ENCODE data around the gene ANKRD11. TPM values are rescaled to one million over a fixed set of nuclear protein-coding genes. Genes with fewer than 3 reads are reported as not detected.

Gene ANKRD11
- total RNA-seq, 4 donors from 2014 or later = 67.0 to 107 (median 88.9) TPM

DNA sequence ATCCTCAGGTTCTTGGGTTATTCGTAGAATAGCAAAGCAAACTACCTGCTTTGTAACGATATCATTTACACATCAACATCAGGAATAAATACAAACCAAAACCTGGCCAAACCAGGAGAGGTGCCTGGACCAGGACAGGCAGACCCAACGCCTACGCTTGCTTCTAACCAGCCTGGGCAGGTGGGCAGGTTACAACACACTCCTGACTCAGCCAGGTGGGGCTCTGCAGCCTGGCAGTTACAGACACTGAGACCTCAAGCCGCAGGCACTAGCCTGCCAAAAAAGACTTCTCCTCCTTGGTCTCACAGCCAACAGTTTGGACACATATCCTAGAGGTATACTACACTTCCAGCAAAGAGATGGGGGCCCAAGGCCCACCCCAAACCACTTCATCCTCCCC, 14.0 kb downstream of the ANKRD11 start:
- TF ChIP-seq POLR2A (IDR thresholded peaks at IDR 0.05) (no peak), EP300 (IDR thresholded peaks at IDR 0.05) (no peak), POLR2AphosphoS5 (IDR thresholded peaks at IDR 0.05) (no peak)
- TF ChIP-seq, protein P1, sequence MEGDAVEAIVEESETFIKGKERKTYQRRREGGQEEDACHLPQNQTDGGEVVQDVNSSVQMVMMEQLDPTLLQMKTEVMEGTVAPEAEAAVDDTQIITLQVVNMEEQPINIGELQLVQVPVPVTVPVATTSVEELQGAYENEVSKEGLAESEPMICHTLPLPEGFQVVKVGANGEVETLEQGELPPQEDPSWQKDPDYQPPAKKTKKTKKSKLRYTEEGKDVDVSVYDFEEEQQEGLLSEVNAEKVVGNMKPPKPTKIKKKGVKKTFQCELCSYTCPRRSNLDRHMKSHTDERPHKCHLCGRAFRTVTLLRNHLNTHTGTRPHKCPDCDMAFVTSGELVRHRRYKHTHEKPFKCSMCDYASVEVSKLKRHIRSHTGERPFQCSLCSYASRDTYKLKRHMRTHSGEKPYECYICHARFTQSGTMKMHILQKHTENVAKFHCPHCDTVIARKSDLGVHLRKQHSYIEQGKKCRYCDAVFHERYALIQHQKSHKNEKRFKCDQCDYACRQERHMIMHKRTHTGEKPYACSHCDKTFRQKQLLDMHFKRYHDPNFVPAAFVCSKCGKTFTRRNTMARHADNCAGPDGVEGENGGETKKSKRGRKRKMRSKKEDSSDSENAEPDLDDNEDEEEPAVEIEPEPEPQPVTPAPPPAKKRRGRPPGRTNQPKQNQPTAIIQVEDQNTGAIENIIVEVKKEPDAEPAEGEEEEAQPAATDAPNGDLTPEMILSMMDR (IDR thresholded peaks at IDR 0.05) = no peak
- 60 to 81% methylated on average over 1 to 3 of the region's 5 CpGs for WGBS, 2 donors (ENCODE audit: low coverage in 1 of 2)
- no peaks in the 10 kb centered on the region for H3K36me3 ChIP-seq
- ATAC-seq = no peak
- H3K9me3 ChIP-seq = no peaks in the 10 kb centered on the region
- no peaks in the 10 kb centered on the region for H3K27me3 ChIP-seq
- no peak overlapping the region for H3K27ac ChIP-seq
- H3K4me1 ChIP-seq = peaks cover 0 to 94% (median 24%) of the 10 kb centered on the region in 3 donors
- H3K4me3 ChIP-seq = no peak overlapping the region

DNA sequence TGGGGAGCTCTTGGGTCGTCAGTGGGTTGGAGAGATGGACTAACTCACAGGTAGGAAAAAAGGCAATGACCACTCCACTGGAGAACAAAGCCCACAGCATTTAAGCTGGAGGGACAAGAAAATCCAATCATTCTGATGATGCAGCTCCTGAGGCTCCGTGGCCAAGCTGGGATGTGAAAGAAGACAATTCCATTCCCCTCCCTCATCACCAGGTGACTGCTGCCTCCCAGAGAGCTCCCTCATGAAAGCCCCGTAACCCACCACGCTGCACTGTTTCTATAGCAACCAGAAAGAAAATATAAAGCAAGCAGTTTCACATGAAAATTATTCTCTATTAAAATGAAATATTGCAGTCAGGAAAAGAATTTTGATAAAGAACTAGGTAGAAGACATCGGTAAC, 15.2 kb downstream of the ANKRD11 start:
- Histone ChIP-seq H3K9me3 (no peaks in the 10 kb centered on the region), H3K27ac (no peak overlapping the region), H3K36me3 (no peaks in the 10 kb centered on the region), H3K27me3 (no peaks in the 10 kb centered on the region), H3K4me3 (no peak overlapping the region), H3K4me1 (peaks cover 0 to 91% (median 22%) of the 10 kb centered on the region in 3 donors)
- ATAC-seq = no peak
- TF ChIP-seq, protein P1 (IDR thresholded peaks at IDR 0.05) = no peak
- TF ChIP-seq POLR2A (IDR thresholded peaks at IDR 0.05) (no peak), POLR2AphosphoS5 (IDR thresholded peaks at IDR 0.05) (no peak), EP300 (IDR thresholded peaks at IDR 0.05) (no peak)
- 44 to 57% methylated on average over 4 of the region's 5 CpGs for WGBS, 2 donors (ENCODE audit: low coverage in 1 of 2)

- H3K9me3 ChIP-seq = no peaks in the 10 kb centered on the region
- WGBS, 2 donors (ENCODE audit: low coverage in 1 of 2) = 69 to 100% methylated on average over 2 to 3 of the region's 9 CpGs
- no peak for TF ChIP-seq POLR2AphosphoS5 (IDR thresholded peaks at IDR 0.05)
- no peak for TF ChIP-seq EP300 (IDR thresholded peaks at IDR 0.05)
- TF ChIP-seq, protein P1 (IDR thresholded peaks at IDR 0.05) = no peak
- TF ChIP-seq POLR2A (IDR thresholded peaks at IDR 0.05) = no peak
- H3K4me3 ChIP-seq = no peak overlapping the region
- no peaks in the 10 kb centered on the region for H3K27me3 ChIP-seq
- no peak overlapping the region for H3K27ac ChIP-seq
- no peaks in the 10 kb centered on the region for H3K36me3 ChIP-seq
- no peak for ATAC-seq
- H3K4me1 ChIP-seq = peaks cover 0 to 79% (median 19%) of the 10 kb centered on the region in 3 donors
Measured at GRCh38 chr16:89473791-89474414, 16.5 kb downstream of the ANKRD11 start.

DNA sequence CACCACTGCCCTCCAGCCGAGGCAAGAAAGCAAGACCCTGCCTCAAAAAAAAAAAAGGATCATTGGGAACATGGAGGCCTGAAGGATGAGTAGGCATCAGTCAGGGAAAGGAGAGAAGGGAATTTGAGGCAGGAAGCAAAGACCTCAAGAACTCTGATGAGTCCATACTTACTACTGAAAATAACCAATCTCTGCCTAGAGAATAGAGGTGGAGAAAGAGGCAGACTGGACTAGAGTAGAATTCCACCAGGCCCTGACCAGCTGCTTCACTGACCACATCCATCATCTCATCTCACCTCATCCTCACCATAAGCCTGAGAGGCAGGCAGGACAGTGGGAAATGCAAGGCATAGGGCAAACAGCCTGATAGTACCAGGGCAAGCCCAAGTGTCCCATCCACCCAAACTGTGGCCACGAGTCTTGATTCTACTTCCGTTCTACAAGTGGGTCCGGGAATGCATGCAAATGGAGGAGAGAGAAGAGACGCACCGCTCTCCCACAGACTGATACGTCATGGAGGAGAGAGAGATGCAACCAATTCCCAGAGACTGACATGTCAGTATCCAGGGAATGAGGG, 17.1 kb downstream of the ANKRD11 start:
- TF ChIP-seq EP300 (IDR thresholded peaks at IDR 0.05) (no peak), POLR2A (IDR thresholded peaks at IDR 0.05) (no peak), POLR2AphosphoS5 (IDR thresholded peaks at IDR 0.05) (no peak)
- TF ChIP-seq, protein P1 (IDR thresholded peaks at IDR 0.05) = no peak
- peaks cover 0 to 78% (median 12%) of the 10 kb centered on the region in 3 donors for H3K4me1 ChIP-seq
- WGBS, 2 donors (ENCODE audit: low coverage in 1 of 2) = 50 to 75% methylated on average over 1 to 2 of the region's 7 CpGs
- H3K27ac ChIP-seq = no peak overlapping the region
- H3K9me3 ChIP-seq = no peaks in the 10 kb centered on the region
- no peak for ATAC-seq
- no peaks in the 10 kb centered on the region for H3K27me3 ChIP-seq
- H3K36me3 ChIP-seq = no peaks in the 10 kb centered on the region
- no peak overlapping the region for H3K4me3 ChIP-seq

GRCh38 chr16:89472711-89473075, 17.7 kb downstream of the ANKRD11 start:
- H3K4me1 ChIP-seq = peaks cover 0 to 77% (median 9%) of the 10 kb centered on the region in 3 donors
- no peak for ATAC-seq
- H3K9me3 ChIP-seq = no peaks in the 10 kb centered on the region
- H3K27ac ChIP-seq = no peak overlapping the region
- no peak for TF ChIP-seq POLR2A (IDR thresholded peaks at IDR 0.05)
- TF ChIP-seq POLR2AphosphoS5 (IDR thresholded peaks at IDR 0.05) = no peak
- no peak for TF ChIP-seq EP300 (IDR thresholded peaks at IDR 0.05)
- TF ChIP-seq, protein P1 (IDR thresholded peaks at IDR 0.05) = no peak
- H3K4me3 ChIP-seq = no peak overlapping the region
- WGBS, 2 donors (ENCODE audit: low coverage in 1 of 2) = 83 to 100% methylated on average over 1 of the region's 2 CpGs
- no peaks in the 10 kb centered on the region for H3K36me3 ChIP-seq
- no peaks in the 10 kb centered on the region for H3K27me3 ChIP-seq
